ENCODE measurements around the gene PNPT1.

The PNPT1 gene

GRCh38 chr2:55705027-55705653 is 11.5 kb upstream of the PNPT1 start:
- TF ChIP-seq USF1 (IDR thresholded peaks at IDR 0.05) (no peak), EP300 (IDR thresholded peaks at IDR 0.05; ENCODE audit: borderline replicate concordance) (no peak), CEBPB (IDR thresholded peaks at IDR 0.05) (no peak), ZBTB7A (IDR thresholded peaks at IDR 0.05; ENCODE audit: low read depth) (no peak), EGR1 (IDR thresholded peaks at IDR 0.05) (no peak), TCF12 (IDR thresholded peaks at IDR 0.05; ENCODE audit: low read depth) (no peak), FOXM1 (IDR thresholded peaks at IDR 0.05; ENCODE audit: borderline replicate concordance, low read depth) (no peak), RAD21 (IDR thresholded peaks at IDR 0.05; ENCODE audit: low read depth) (no peak), MAX (IDR thresholded peaks at IDR 0.05) (no peak), REST (IDR thresholded peaks at IDR 0.05; ENCODE audit: low read depth) (no peak), TAF1 (IDR thresholded peaks at IDR 0.05; ENCODE audit: low read depth) (no peak), CREB1 (IDR thresholded peaks at IDR 0.05; ENCODE audit: low read depth) (no peak), NFIC (IDR thresholded peaks at IDR 0.05) (no peak), YY1 (IDR thresholded peaks at IDR 0.05; ENCODE audit: low read depth) (no peak), TEAD4 (IDR thresholded peaks at IDR 0.05) (no peak)

GRCh38 chr2:55703350-55703749 is 9.7 kb upstream of the PNPT1 start:
- TF ChIP-seq TEAD4 (IDR thresholded peaks at IDR 0.05): no peak
- TF ChIP-seq YY1 (IDR thresholded peaks at IDR 0.05; ENCODE audit: low read depth): no peak
- TF ChIP-seq MAX (IDR thresholded peaks at IDR 0.05): no peak
- no peak for TF ChIP-seq FOXM1 (IDR thresholded peaks at IDR 0.05; ENCODE audit: borderline replicate concordance, low read depth)
- TF ChIP-seq EP300 (IDR thresholded peaks at IDR 0.05; ENCODE audit: borderline replicate concordance): no peak
- TF ChIP-seq REST (IDR thresholded peaks at IDR 0.05; ENCODE audit: low read depth): no peak
- TF ChIP-seq CREB1 (IDR thresholded peaks at IDR 0.05; ENCODE audit: low read depth): no peak
- no peak for TF ChIP-seq NFIC (IDR thresholded peaks at IDR 0.05)

GRCh38 chr2:55672630-55673029 is 21.0 kb downstream of the PNPT1 start:
- no peak for TF ChIP-seq YY1 (IDR thresholded peaks at IDR 0.05; ENCODE audit: low read depth)
- TF ChIP-seq TCF12 (IDR thresholded peaks at IDR 0.05; ENCODE audit: low read depth): no peak
- TF ChIP-seq TAF1 (IDR thresholded peaks at IDR 0.05; ENCODE audit: low read depth): no peak
- no peak for TF ChIP-seq ZBTB7A (IDR thresholded peaks at IDR 0.05; ENCODE audit: low read depth)
- TF ChIP-seq NFIC (IDR thresholded peaks at IDR 0.05): no peak
- no peak for TF ChIP-seq CEBPB (IDR thresholded peaks at IDR 0.05)
- TF ChIP-seq EP300 (IDR thresholded peaks at IDR 0.05; ENCODE audit: borderline replicate concordance): no peak
- TF ChIP-seq FOXM1 (IDR thresholded peaks at IDR 0.05; ENCODE audit: borderline replicate concordance, low read depth): no peak
- no peak for TF ChIP-seq RAD21 (IDR thresholded peaks at IDR 0.05; ENCODE audit: low read depth)
- TF ChIP-seq CREB1 (IDR thresholded peaks at IDR 0.05; ENCODE audit: low read depth): no peak
- TF ChIP-seq MAX (IDR thresholded peaks at IDR 0.05): no peak
- TF ChIP-seq TEAD4 (IDR thresholded peaks at IDR 0.05): no peak
- no peak for TF ChIP-seq EGR1 (IDR thresholded peaks at IDR 0.05)
- no peak for TF ChIP-seq USF1 (IDR thresholded peaks at IDR 0.05)
- no peak for TF ChIP-seq REST (IDR thresholded peaks at IDR 0.05; ENCODE audit: low read depth)

- TF ChIP-seq MAX (IDR thresholded peaks at IDR 0.05): no peak
- no peak for TF ChIP-seq USF1 (IDR thresholded peaks at IDR 0.05)
- TF ChIP-seq NFIC (IDR thresholded peaks at IDR 0.05): no peak
- no peak for TF ChIP-seq YY1 (IDR thresholded peaks at IDR 0.05; ENCODE audit: low read depth)
- TF ChIP-seq REST (IDR thresholded peaks at IDR 0.05; ENCODE audit: low read depth): no peak
- TF ChIP-seq TAF1 (IDR thresholded peaks at IDR 0.05; ENCODE audit: low read depth): no peak
- TF ChIP-seq FOXM1 (IDR thresholded peaks at IDR 0.05; ENCODE audit: borderline replicate concordance, low read depth): no peak
- TF ChIP-seq TEAD4 (IDR thresholded peaks at IDR 0.05): no peak
- no peak for TF ChIP-seq TCF12 (IDR thresholded peaks at IDR 0.05; ENCODE audit: low read depth)
- TF ChIP-seq ZBTB7A (IDR thresholded peaks at IDR 0.05; ENCODE audit: low read depth): no peak
- TF ChIP-seq CREB1 (IDR thresholded peaks at IDR 0.05; ENCODE audit: low read depth): no peak
- TF ChIP-seq EP300 (IDR thresholded peaks at IDR 0.05; ENCODE audit: borderline replicate concordance): no peak
- no peak for TF ChIP-seq EGR1 (IDR thresholded peaks at IDR 0.05)
- no peak for TF ChIP-seq CEBPB (IDR thresholded peaks at IDR 0.05)
- TF ChIP-seq RAD21 (IDR thresholded peaks at IDR 0.05; ENCODE audit: low read depth): no peak
These were observed 24.7 kb downstream of the PNPT1 start for GRCh38 chr2:55668956-55669355.
